Measurements from ENCODE around the gene USP51. TPM values are rescaled to one million over a fixed set of nuclear protein-coding genes. Genes with fewer than 3 reads are reported as not detected.
"Not testable (repeated sequence)": the region's sequence is repeated elsewhere in the genome, so short reads cannot be mapped to it uniquely, and the experiment has no call there.

The USP51 gene
- total RNA-seq, 1 experiment from 2014 or later: not detected

- H3K27me3 ChIP-seq (ENCODE audit: insufficient read depth, low read depth); H3K36me3 ChIP-seq (ENCODE audit: low read depth); DNase-seq; BruUV-seq (replicated peaks); H3K9me2 ChIP-seq (ENCODE audit: insufficient read depth); H3F3A ChIP-seq (ENCODE audit: insufficient read depth, low read depth); H4K20me1 ChIP-seq (ENCODE audit: insufficient read depth); H3K4me1 ChIP-seq (replicated peaks; ENCODE audit: insufficient read depth); CTCF ChIA-PET; H3K27ac ChIP-seq; H2AFZ ChIP-seq; H3K4me3 ChIP-seq; POLR2A ChIA-PET (ENCODE audit: unreplicated experiment); H3K9me3 ChIP-seq (ENCODE audit: insufficient read depth, low read depth); intact Hi-C loops (cut with micrococcal nuclease; ENCODE audit: unreplicated experiment); H3K4me2 ChIP-seq; H3K79me2 ChIP-seq (ENCODE audit: low read depth): not testable (repeated sequence)
These were observed 29.7 kb downstream of the USP51 start for GRCh38 chrX:55459926-55460325.

- H3K9me3 ChIP-seq (ENCODE audit: insufficient read depth, low read depth); H3K36me3 ChIP-seq (ENCODE audit: low read depth); CTCF ChIA-PET; H3K4me2 ChIP-seq; POLR2A ChIA-PET (ENCODE audit: unreplicated experiment); H2AFZ ChIP-seq; H3K79me2 ChIP-seq (ENCODE audit: low read depth); H3K4me3 ChIP-seq; intact Hi-C loops (cut with micrococcal nuclease; ENCODE audit: unreplicated experiment); H3K27ac ChIP-seq; DNase-seq; H3K27me3 ChIP-seq (ENCODE audit: insufficient read depth, low read depth); H3K4me1 ChIP-seq (replicated peaks; ENCODE audit: insufficient read depth); H4K20me1 ChIP-seq (ENCODE audit: insufficient read depth); H3F3A ChIP-seq (ENCODE audit: insufficient read depth, low read depth); BruUV-seq (replicated peaks); H3K9me2 ChIP-seq (ENCODE audit: insufficient read depth): not testable (repeated sequence)
These were observed 30.2 kb downstream of the USP51 start for GRCh38 chrX:55459426-55459825.

GRCh38 chrX:55455708-55456107, 33.9 kb downstream of the USP51 start:
- not testable (repeated sequence) for H4K20me1 ChIP-seq (ENCODE audit: insufficient read depth); BruUV-seq (replicated peaks)

GRCh38 chrX:55452833-55453124, 36.9 kb downstream of the USP51 start:
- no TSS peak for BruUV-seq (replicated peaks)
- intact Hi-C loops (cut with micrococcal nuclease; ENCODE audit: unreplicated experiment): no loop called here
- Histone ChIP-seq H3K27ac (no peak overlapping the region), H3K27me3 (ENCODE audit: insufficient read depth, low read depth) (no peaks in the 10 kb centered on the region), H3K4me3 (no peak overlapping the region), H3K36me3 (ENCODE audit: low read depth) (no peaks in the 10 kb centered on the region), H3K9me2 (ENCODE audit: insufficient read depth) (no peaks in the 10 kb centered on the region), H3F3A (ENCODE audit: insufficient read depth, low read depth) (no peaks in the 10 kb centered on the region), H3K9me3 (ENCODE audit: insufficient read depth, low read depth) (no peaks in the 10 kb centered on the region), H3K4me1 (replicated peaks; ENCODE audit: insufficient read depth) (no peaks in the 10 kb centered on the region), H2AFZ (no peak overlapping the region), H3K4me2 (no peak overlapping the region), H3K79me2 (ENCODE audit: low read depth) (no peaks in the 10 kb centered on the region), H4K20me1 (ENCODE audit: insufficient read depth) (no peaks in the 10 kb centered on the region)
- DNase-seq: no peak
- no peak for TF ChIP-seq CTCF (conservative IDR thresholded peaks at IDR 0.05)
- no peak for TF ChIP-seq EZH2 (IDR thresholded peaks at IDR 0.05; ENCODE audit: low read depth)
- ChIA-PET CTCF (no interaction called here), POLR2A (ENCODE audit: unreplicated experiment) (no interaction called here)

More at GRCh38 chrX:55455708-55456107, 33.9 kb downstream of the USP51 start:
- POLR2A ChIA-PET (ENCODE audit: unreplicated experiment); H3K27me3 ChIP-seq (ENCODE audit: insufficient read depth, low read depth); H3K4me3 ChIP-seq; H3K9me3 ChIP-seq (ENCODE audit: insufficient read depth, low read depth); H3K36me3 ChIP-seq (ENCODE audit: low read depth); intact Hi-C loops (cut with micrococcal nuclease; ENCODE audit: unreplicated experiment); H3F3A ChIP-seq (ENCODE audit: insufficient read depth, low read depth); H3K79me2 ChIP-seq (ENCODE audit: low read depth); H3K4me2 ChIP-seq; H3K9me2 ChIP-seq (ENCODE audit: insufficient read depth); H3K4me1 ChIP-seq (replicated peaks; ENCODE audit: insufficient read depth); H3K27ac ChIP-seq; CTCF ChIA-PET; H2AFZ ChIP-seq; DNase-seq: not testable (repeated sequence)
